Calu3 (cell line): Measurements from ENCODE around the gene KCTD21. TPM values are rescaled to one million over a fixed set of nuclear protein-coding genes. Genes with fewer than 3 reads are reported as not detected.

Experiments
- BruUV-seq: library from RNA; stranded (reverse); fragments of 400-500 nt; replicated peaks from 2 replicates; lab custom pipeline; 2021; lab: Mats Ljungman, UMichigan
- CTCF ChIA-PET: fragments of 300-600 bp; sonication (Branson Sonifier 250); formaldehyde crosslinking; loops from one replicate; lab custom pipeline; 2022; ENCODE audit warnings: antibody characterized with exemption; lab: Charles Lee
- DNase-seq: peaks from one replicate; pipeline ENCODE4 v3.0.0; 2022
- H3K27ac Mint-ChIP-seq: one replicate; pipeline ENCODE4 v1.8.0; 2022; ENCODE audit warnings: mixed read lengths; ENCODE audit not compliant: unreplicated experiment
- H3K27me3 Mint-ChIP-seq: one replicate; pipeline ENCODE4 v1.8.0; 2022; ENCODE audit warnings: mixed read lengths; ENCODE audit not compliant: unreplicated experiment
- H3K36me3 Mint-ChIP-seq: one replicate; pipeline ENCODE4 v1.8.0; 2022; ENCODE audit warnings: mild to moderate bottlenecking, moderate library complexity, mixed read lengths; ENCODE audit not compliant: insufficient read depth, unreplicated experiment
- H3K4me1 Mint-ChIP-seq: one replicate; pipeline ENCODE4 v1.8.0; 2022; ENCODE audit warnings: mild to moderate bottlenecking, low read depth, mixed read lengths; ENCODE audit not compliant: unreplicated experiment
- H3K4me3 Mint-ChIP-seq: one replicate; pipeline ENCODE4 v1.8.0; 2022; ENCODE audit warnings: mild to moderate bottlenecking, low read depth, moderate library complexity, mixed read lengths; ENCODE audit not compliant: unreplicated experiment
- H3K9me3 Mint-ChIP-seq: one replicate; pipeline ENCODE4 v1.8.0; 2022; ENCODE audit warnings: low read depth, mixed read lengths; ENCODE audit not compliant: unreplicated experiment
- intact Hi-C: fragments of 100-400 bp; cut with micrococcal nuclease; formaldehyde crosslinking; loops from one replicate; pipeline ENCODE4 v1.10.0; 2022; ENCODE audit not compliant: unreplicated experiment
- total RNA-seq: library from RNA; stranded (reverse); gene quantifications from 2 replicates; pipeline ENCODE4 v1.2.3, GENCODE V29; 2022
- TF ChIP-seq, protein P1 (sequence below): fragments of 200-600 bp; IDR thresholded peaks from one replicate; pipeline ENCODE4 v1.8.0; 2022; ENCODE audit warnings: antibody characterized with exemption; ENCODE audit not compliant: unreplicated experiment

Gene KCTD21
- total RNA-seq, 1 experiment from 2014 or later, result 8.5 TPM

- no TSS peak for BruUV-seq
- no peaks in the 10 kb centered on the region for H3K9me3 Mint-ChIP-seq
- H3K27me3 Mint-ChIP-seq, result no peaks in the 10 kb centered on the region
- H3K36me3 Mint-ChIP-seq, result peaks cover 7% of the 10 kb centered on the region
- peaks cover 11% of the 10 kb centered on the region for H3K4me1 Mint-ChIP-seq
- intact Hi-C loops, result no loop called here
- no peak overlapping the region for H3K27ac Mint-ChIP-seq
- DNase-seq, result no peak
- TF ChIP-seq, protein P1, sequence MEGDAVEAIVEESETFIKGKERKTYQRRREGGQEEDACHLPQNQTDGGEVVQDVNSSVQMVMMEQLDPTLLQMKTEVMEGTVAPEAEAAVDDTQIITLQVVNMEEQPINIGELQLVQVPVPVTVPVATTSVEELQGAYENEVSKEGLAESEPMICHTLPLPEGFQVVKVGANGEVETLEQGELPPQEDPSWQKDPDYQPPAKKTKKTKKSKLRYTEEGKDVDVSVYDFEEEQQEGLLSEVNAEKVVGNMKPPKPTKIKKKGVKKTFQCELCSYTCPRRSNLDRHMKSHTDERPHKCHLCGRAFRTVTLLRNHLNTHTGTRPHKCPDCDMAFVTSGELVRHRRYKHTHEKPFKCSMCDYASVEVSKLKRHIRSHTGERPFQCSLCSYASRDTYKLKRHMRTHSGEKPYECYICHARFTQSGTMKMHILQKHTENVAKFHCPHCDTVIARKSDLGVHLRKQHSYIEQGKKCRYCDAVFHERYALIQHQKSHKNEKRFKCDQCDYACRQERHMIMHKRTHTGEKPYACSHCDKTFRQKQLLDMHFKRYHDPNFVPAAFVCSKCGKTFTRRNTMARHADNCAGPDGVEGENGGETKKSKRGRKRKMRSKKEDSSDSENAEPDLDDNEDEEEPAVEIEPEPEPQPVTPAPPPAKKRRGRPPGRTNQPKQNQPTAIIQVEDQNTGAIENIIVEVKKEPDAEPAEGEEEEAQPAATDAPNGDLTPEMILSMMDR, result no peak
- CTCF ChIA-PET, result no interaction called here
- H3K4me3 Mint-ChIP-seq, result no peak overlapping the region
These were observed 11.6 kb upstream of the KCTD21 start for GRCh38 chr11:78200061-78200460.

DNA sequence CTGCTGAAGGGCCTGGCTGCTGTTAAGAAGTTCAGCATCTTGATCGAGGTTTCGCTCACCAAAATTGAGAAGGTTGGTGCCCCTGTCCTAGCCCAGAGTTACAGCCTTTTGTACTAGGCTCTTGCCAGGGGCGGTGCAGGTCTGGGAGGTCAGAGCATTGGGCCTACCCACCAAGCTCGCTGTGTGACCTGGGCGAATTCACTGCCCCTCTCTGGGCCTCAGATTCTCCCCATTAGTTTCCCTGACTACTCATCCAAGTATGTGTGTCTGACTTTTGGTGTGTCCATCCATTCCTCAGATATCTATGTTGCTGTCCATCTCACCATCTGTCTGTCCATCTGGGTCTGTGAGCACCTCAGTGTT, 11.2 kb upstream of the KCTD21 start:
- no TSS peak for BruUV-seq
- Mint-ChIP-seq H3K9me3 (no peaks in the 10 kb centered on the region), H3K4me3 (no peak overlapping the region), H3K27me3 (no peaks in the 10 kb centered on the region), H3K36me3 (peaks cover 7% of the 10 kb centered on the region), H3K27ac (no peak overlapping the region), H3K4me1 (peaks cover 15% of the 10 kb centered on the region)
- CTCF ChIA-PET, result no interaction called here
- TF ChIP-seq, protein P1, result no peak
- no peak for DNase-seq
- intact Hi-C loops, result no loop called here

- Mint-ChIP-seq H3K27ac (no peak overlapping the region), H3K36me3 (peaks cover 7% of the 10 kb centered on the region), H3K4me1 (peaks cover 20% of the 10 kb centered on the region), H3K4me3 (no peak overlapping the region), H3K9me3 (no peaks in the 10 kb centered on the region), H3K27me3 (no peaks in the 10 kb centered on the region)
- BruUV-seq, result no TSS peak
- TF ChIP-seq, protein P1, result no peak
- intact Hi-C loops, result no loop called here
- CTCF ChIA-PET, result no interaction called here
- DNase-seq, result no peak
These were observed 10.7 kb upstream of the KCTD21 start for GRCh38 chr11:78199015-78199652.

DNA sequence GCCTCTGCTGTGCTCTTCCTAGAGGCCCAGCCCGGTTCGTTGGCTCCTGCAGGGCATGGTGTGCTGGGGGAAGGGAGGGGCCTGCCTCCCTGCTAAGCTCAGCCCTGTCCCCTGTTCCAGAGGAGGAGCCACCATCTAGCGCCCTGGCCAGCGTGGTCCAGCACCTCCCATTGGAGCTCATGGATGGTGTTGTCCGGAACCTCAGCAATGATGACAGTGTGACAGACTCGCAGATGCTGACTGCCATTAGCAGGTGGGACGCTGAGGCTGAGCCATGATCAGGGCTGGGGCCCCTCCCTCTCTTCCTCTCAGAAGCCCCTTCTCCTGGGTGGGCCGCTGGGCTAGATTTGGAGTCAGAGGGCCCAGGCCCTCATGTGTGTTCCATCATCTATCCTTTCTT, 9.4 kb upstream of the KCTD21 start:
- H3K9me3 Mint-ChIP-seq, result no peaks in the 10 kb centered on the region
- BruUV-seq, result no TSS peak

More for the DNA sequence above, 9.4 kb upstream of the KCTD21 start:
- no peaks in the 10 kb centered on the region for H3K27me3 Mint-ChIP-seq
- DNase-seq, result no peak
- no peak overlapping the region for H3K4me3 Mint-ChIP-seq
- peaks cover 24% of the 10 kb centered on the region for H3K4me1 Mint-ChIP-seq
- TF ChIP-seq, protein P1, result no peak
- CTCF ChIA-PET, result interaction anchor here (0.6 kb wide), 1 partner anchor 40 kb away, joined by 8 read pairs; no protein-coding TSS in a partner anchor
- intact Hi-C loops, result no loop called here
- H3K27ac Mint-ChIP-seq, result no peak overlapping the region
- H3K36me3 Mint-ChIP-seq, result peaks cover 2% of the 10 kb centered on the region
